GM10266 (cell line): Measurements from ENCODE around the gene FOXM1.

Experiments used
- DNase-seq: peaks from one replicate; pipeline ENCODE4 v3.0.0; 2012; ENCODE audit errors: extremely low spot score
- CTCF ChIP-seq: IDR thresholded peaks from 2 replicates; pipeline ENCODE4 v1.5.1; 2012; ENCODE audit warnings: mild to moderate bottlenecking, low read depth; ENCODE audit not compliant: control insufficient read depth, insufficient read depth; ENCODE audit errors: missing control alignments

FOXM1 gene

GRCh38 chr12:2836574-2836973 lies 40.4 kb downstream of the FOXM1 start:
- TF ChIP-seq CTCF = no peak
- DNase-seq = no peak

DNA sequence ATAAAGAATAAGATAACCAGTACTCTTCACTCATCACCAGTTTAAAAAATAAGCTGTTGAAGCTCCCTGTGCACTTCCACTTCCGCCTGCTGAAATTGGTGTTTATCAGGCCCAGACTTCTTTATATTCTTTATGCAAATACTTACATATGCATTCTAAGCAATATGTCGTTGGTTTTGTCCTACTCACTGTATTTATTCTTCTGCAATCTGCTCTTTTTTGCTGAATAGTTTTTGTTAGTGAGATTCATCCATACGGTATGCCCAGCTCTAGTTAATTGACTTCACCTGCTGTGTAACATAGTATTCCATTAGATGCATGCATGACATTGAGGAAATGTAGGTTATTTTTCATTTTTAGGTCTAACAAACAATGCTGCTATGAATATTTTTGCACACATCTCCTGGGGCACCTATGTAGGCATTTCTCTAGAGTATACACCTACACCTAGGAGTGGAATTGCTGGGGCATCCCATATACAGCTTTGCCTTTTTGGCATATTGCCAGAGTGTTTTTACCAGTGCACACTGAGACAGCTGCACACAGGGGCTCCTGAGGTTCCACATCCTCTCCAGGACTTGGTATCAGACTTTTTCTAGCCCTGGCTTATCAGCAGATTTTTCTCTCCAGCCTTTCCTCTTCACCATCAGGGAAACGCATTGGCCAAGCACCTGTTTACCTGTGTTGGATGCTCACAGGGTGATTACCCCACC lies 41.1 kb downstream of the FOXM1 start:
- DNase-seq = no peak
- no peak for TF ChIP-seq CTCF

- DNase-seq = no peak
- no peak for TF ChIP-seq CTCF
Observed at GRCh38 chr12:2834581-2835491, 42.1 kb downstream of the FOXM1 start, which contains the start of gene NRIP2. TSS of gene NRIP2 (minus strand) at chr12:2835035. CDS start at chr12:2834983, 52 bp downstream.

DNA sequence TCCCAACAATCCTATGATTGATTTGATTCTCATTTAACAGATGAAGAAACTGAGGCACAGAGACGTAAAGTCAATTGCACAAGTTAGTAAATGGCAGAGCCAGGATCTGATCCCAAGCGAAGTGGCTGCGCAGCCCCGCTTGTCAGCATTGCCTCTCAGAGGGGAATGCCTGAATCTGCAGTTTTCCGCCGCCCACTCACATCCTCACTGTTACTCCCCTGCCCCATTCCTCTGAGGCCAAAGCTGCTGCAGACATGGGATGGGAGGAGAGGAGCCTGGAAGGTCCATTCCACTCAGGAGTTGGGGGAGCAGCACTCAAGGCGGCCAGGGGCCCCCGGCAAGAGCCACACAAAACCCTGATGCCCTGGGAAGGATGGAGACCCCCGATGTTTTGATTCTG lies 43.2 kb downstream of the FOXM1 start:
- no peak for DNase-seq
- TF ChIP-seq CTCF = no peak

- no peak for TF ChIP-seq CTCF
Observed at GRCh38 chr12:2833327-2833726, 43.6 kb downstream of the FOXM1 start.

GRCh38 chr12:2832550-2833127 lies 44.3 kb downstream of the FOXM1 start:
- no peak for DNase-seq

More at GRCh38 chr12:2833327-2833726, 43.6 kb downstream of the FOXM1 start:
- no peak for DNase-seq

More at GRCh38 chr12:2832550-2833127, 44.3 kb downstream of the FOXM1 start:
- TF ChIP-seq CTCF = no peak
